SKM-1 (cell line): ENCODE results near the gene CLSTN2.

Source experiments
- DNase-seq: peaks from one replicate; lab custom pipeline; 2025; ENCODE audit not compliant: unreplicated experiment; lab: John Stamatoyannopoulos, UW

The CLSTN2 gene

DNA sequence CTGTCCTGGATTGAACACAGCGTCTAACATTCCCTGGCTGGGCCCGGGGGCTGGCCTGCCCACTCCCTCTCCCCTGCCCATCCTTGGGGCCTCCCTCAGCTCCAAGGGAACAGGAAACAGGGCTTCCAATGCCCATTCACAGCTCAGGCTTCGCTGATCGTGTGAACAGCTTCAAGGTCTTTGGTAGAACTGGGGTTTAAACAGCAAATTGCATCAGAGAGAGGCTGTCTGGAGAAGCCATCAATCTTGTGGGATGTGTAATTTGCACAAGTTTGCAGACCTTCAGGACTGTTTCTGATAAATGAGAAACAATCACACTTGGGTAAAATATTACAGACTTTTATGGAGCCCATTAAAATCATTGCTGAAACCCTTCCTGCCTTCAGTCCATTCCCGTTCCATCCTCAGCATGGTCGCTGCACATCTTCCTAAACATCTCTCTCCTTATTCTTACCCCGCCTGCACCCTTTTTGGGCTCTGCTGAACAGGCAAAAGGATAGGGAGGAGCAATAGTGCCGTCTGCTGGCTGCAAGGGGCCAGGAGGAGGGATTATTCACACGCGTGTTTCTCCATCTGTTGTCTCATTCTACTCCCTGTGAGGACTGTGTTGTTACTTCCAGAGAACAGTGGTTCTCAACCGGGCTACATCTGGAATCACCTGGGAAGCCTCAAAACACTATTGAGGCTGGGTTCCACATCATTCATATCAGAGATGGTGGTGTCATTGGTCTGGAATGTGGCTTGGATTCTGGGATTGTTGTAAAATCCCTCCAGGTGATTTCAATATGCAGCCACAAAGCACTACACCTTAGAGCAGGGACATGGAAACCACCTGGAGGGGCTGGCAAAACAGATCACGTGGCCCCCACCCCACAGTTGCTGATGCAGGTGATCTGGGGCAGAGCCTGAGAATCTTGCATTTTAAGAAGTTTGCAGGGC lies 116.3 kb downstream of the CLSTN2 start:
- DNase-seq: no peak

DNA sequence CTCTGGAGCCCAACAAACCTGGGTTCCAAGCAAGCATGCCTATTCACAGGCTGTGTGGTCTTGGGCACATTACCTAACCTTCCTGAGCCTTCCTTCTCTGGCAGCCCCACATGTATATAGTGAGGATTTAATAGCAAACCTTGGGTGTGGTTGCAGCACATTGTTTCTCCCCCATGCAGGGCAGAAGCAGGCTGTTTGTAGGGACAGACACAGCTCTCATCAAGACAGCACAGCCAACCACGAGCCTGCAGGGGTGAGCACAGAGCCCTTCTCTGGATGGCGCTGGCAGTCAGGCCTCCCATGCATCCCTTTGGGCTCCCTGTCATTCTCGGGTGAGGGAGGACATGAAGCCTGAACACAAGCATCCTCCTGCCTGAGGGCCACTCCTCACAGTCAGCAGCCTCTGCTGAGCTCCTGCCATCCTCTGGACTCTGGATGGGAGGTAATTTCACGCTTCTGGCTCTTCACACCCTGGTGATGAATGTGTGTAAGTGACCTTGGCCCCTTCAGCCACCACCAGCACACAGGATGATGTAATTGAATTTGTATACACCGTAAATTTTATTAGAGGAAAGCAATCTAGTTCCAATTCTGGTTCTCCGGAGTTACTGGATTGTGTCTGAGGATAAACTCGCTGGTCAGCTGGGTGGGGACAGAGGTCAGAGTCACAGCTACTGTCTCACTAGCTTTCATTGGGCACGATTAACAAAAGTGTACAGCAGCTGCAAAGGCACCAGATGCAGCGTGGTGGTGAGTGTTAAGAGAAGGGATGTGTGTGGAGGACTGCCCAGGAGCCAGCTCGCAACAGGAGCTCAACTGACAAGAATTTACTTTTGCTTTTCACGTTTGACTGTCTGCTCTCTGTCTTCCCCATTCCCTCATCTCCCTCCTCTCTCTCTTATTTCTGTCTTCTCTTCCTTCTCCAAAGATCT lies 118.1 kb downstream of the CLSTN2 start:
- DNase-seq: no peak

DNA sequence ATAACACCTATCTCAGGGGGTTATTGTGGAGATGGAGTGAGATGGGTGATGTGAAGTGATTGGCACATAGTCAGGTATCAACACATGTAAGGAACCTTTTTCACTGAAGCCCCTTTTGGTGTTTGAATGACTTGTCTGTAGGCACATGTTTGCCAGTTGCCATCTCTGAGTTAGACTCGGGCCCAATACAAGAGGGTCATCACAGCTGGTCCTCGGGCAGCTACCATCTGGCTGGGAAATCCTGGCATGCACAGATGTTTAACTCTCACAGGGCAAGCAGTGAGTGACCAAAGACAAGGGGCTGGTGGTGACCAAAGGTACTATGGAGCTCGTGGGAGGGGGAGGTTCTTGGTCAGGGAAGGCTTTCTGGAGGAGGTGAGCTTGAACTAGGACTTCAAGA lies 118.8 kb downstream of the CLSTN2 start:
- no peak for DNase-seq

DNA sequence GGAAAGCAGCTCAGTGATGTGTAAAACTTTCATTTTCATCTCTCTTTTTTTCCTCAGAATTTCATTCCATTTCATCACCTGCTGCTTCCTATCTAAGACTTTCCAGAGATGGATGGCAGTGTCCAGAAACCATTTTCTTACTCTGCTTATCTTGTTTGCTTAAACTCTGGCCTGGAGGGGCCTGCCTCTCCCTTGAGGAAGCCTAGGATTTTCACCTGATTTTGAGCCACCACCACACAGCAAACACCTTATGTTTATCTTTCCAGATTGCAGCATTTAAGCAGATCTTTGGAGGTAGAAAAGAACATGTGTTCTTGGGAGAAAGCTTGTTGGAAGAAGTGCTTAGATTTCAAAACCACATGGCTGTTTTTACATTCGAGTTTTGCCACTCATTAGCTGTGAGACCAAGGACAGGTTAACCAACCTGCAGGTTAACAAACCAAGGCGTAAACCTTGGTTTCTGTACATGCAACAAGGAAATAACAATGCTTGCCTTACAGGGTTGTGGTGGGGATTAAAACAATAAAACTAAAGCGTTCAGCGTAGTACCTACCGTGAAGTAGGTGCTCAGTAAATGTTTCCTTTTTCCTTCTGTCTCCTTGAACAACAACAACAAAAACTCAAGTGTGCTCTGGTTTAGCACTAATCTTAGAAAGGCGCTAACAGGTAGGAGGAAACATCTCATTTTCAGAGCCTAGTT lies 120.3 kb downstream of the CLSTN2 start:
- no peak for DNase-seq

DNA sequence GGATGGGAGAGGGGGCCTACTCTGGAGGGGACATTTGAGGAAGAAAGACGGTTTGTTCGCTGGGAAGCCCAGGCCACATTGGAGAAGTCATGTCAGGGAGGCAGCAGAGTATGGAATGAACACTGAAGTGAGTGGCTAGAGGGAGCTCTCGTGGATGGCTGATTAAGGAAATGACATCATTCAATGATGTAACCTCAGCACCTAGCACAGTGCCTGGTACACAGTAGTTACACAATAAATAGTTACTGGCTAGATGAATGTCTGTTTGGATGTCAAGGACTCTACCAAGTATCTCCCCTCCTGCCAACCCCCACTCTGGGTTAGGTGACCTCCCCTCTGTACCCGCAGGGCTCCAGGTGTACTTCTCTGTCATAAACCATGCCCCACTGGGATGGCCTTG lies 121.1 kb downstream of the CLSTN2 start:
- no peak for DNase-seq

DNA sequence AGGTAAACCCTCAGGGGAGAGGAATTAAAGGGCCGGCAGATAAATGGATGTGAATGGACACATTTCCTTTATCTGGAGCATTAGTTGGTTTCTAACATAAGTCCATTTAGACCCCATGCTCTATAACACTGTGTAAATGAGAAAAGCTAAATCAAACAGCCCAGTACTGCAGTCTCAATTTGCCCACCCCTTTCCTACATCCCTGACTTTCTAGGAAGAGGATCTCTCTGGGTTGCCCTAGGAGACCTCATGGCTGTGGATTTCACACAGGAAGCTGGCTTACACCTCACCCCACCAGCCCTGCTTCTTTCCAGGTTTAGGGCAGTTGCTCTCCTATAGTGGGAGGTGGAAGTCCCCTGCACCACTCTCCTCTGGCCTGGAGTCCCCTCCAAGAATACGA lies 126.2 kb downstream of the CLSTN2 start:
- DNase-seq: no peak

DNA sequence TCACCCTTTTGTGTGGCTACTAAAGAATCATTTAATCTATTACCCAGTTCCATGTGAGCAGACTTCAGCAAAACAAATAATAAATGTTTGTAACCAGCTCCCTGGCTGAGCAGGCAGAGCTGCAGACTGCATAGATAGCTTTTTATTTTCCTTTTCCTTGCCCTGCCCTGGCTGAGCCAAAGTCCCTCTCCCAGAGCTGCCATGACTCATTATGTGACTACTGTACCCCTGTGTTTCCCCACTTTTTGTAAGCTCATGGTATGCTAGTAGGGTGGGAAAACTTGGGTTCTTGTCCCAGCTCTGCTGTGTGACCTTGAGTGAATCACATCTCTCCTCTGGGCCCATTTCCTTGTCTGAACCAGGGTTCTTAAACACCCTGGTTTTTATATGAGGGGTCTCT lies 127.5 kb downstream of the CLSTN2 start:
- DNase-seq: no peak

DNA sequence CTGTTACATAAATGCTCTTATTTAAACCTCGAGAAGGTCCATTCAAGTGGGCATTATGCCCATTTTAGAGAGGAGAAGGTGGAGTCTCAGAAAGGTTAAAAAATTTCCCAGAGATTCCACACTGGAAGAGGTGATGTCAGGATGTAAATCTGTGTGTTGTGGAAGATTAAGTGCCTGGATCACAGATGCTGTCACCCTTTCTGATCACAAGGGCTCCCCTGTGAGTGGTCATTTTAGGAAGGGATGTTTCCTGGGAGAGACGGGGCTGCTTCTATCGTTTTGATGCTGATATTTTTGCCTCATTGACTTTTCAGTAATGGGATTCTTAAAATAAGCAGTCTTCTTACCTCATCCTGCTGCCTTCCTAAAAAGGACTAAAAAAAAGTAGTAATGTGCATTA lies 132.5 kb downstream of the CLSTN2 start:
- DNase-seq: no peak

DNA sequence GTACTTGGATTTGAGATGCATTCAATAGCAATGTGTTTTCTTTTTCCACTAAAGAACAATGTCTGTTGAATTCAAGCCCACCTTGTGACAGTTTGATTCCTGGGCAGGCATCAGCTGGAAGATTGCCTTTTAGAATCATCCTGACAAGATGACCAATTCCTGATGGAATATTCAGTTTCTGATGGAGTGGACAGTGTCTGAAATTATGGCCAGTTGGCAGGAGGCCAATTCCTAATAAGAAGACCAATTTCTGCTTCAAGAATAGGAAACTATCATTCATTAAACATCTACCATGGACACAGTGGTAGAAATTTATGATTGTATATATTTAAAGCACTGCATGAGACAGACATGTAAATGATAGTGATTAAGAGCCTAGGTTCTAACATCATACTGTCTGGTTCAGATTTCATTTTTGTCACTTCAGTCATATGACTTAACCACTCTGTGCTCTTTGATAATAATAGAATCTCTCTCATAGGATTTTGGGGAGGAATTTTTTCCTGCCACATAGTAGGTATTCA lies 133.6 kb downstream of the CLSTN2 start:
- DNase-seq: no peak

DNA sequence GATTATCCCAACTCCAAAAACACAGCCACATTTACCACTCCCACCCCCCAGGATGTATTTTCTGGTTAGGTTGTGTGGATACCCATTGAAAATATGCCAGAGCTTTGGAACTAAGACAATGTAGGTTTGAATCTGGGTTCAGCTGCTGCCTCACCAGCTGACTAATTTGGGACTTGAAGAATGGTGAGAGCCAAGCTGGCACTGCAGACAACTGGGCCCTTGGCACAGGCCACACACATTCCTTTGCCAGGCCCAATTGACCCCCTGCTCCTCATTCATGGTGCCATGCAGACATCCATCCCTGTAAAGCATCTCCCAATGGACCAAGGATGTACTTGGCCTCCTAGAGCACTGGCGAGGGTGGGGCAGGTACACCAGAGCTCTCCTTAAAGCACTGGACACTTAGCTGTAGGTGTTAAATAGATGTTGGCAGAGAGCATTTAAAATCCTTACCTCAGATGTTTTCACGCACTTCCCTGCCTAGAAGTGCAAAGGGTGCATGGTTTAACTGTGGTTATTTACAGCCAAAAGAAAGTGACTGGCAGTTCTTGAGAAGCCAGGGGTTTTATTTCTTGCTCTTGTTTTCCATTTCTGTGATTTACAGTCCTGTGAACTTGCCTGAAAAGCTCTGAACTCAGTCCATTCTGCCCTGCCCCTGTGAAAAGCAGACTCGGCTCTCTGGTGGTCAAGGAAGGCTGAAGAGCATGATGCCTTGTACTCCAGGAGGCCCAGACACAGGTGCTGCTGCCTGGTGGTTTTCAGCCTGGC lies 138.5 kb downstream of the CLSTN2 start:
- DNase-seq: no peak

DNA sequence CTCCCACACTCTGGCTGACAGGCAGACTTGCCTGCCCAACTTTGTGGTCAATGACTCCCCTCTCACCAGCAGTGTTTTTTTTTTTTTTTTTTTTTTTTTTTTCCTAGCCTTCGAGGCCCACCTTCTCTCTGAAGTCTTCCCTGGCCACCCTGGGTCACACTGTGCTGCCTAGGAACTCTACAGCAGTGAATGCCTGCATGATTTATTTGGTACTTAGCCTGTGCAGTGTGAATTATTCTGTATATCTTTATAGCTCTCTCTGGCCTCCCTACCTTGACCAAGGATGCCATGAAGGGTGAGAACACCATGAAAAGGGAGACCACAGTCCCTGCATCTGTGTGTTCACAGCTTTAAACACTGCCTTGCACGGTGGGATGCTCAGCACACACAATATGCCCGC lies 141.6 kb downstream of the CLSTN2 start:
- DNase-seq: no peak

DNA sequence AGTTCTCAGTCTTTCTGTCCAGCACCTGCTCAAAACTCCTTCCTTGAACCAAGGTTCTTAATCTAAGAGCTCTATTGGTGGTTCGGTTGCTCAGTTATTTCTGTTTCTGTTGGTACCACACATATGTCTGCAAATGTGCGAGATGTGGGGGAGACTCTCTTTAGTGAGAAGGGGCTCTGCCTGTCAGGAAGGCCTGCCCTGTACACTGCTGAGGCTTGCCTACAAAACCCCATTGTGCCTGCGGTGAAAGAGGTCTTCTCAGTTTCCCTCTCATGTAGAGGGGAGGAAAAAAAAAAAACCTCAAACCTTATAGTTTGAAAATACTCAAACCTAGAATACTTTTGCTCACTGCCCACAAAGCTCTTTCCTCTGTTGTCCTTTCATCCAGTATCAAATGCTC lies 142.4 kb downstream of the CLSTN2 start:
- DNase-seq: no peak

DNA sequence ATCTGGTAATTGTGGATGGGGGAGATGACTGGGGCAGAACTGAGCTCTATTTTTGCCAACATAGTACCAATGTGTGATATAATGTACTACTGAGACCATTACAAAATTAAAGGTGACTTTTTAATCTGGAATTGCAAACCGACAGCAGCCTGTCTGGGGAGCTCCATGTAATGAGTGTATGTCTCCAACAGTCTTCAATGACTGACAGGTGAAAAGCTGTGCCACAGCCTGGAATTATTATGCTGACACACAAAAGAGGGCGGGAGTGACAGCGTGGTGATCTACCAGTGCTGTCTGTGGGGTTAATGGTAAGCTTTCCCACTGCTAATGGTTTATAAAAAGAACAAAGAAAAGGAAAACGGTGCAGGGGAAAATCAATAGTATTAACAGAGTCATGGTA lies 143.4 kb downstream of the CLSTN2 start:
- DNase-seq: no peak

DNA sequence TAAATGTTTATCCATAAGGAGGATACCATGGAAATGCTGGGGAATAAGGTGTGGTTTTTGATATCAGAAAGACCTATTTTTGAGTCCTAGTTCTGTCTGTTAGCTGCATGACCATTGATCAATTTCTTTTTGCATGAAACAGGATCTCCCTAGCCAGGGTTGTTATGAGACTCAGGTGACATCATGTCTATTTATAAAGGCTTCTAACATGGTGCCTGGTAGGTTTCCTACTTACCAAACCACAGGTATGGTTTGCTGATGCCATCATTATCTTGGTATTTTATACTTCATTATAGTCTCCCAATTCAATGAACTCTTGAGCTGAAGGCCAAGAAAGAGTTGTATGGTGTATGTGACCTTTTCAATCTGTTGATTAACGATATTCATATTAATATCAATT lies 144.0 kb downstream of the CLSTN2 start:
- DNase-seq: no peak

DNA sequence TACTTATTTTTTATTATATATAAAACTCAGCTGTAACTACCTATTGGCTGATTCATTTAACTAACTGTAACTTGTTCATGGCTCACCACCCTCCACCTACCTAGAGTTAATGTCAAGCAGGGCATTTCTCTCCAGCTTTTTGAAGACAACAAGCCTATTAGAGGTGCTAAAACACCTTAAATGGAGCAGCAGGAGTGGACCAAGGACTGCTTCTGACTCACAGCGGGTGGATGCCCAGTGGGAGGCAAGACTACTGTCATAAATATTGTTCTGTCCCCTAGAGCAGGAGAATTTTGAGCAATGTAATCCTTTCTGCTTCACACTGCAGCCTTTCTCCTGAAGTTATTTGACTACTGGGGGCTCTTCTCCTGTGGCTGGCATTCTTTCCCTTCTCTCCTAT lies 146.9 kb downstream of the CLSTN2 start:
- no peak for DNase-seq

DNA sequence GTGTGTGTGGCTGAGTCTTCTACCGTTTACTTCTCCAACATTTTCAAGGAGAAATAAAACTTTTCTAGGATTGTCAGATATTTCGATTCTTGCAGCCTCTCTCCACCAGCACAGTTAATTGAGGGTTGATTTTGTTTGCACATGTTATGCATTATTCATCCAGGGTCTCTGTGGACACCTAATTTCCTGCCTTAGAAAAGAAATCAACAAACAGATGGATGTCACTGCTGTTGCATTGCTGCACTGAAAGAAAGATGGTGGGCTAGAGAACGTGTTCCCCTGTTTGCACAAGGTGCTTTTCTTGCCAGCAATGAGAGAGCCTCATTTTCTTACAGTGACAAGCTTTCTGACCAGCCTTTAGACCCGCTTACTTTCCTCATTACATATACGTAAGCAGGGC lies 150.0 kb downstream of the CLSTN2 start:
- no peak for DNase-seq

DNA sequence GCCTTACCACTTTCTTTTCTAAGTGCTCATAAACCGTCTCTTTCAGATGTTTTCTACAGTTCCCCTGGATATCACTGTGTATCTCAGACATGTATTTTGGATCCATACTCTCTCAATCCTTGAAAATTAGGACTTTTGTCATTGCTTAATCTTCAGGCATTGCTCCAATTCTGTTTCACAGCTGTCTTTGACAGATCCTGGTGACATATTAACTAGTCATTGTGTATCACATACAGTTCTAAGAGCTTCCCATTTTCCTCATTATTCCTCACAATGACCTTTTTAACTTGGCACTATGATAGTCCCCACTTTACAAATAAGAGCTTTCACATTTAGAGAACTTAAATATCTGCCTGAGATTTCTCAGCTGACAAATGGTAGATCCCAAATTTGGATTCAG lies 151.7 kb downstream of the CLSTN2 start:
- no peak for DNase-seq

DNA sequence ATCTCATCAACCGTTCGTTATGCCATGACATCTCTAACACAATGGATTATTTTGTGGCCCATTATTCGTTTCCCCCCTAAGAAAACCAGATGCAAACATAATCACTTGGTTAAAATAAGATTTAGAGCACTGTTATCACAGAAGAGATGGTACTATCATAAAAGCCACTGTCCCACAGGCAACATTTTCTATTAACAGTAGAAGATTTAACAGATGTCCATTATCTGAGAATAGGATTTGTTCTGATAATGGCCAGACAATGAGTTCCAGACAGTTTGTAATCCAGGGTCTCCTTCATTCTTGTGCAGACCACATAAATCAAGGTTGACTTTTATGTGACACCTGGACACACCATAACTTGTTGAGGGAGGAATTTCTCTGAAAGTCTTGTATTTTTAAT lies 153.1 kb downstream of the CLSTN2 start:
- no peak for DNase-seq

DNA sequence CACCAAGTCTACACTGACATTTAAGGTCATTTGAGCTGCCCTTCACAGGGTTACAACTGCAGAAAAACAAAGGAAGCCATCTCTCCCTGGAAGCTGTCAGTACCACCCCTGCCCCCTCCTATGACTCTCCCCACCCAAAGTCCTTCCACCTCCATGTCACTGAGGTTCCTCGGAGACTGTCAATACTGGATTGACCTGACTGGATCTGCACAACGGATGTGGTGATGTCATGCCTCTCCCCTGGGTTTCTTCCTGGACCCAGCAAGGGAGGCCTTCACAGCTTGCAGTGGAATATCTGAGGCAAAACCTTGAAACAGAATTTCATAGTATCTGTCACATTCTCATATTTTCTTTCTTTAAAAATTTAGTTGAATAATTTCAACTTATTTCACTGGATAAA lies 153.5 kb downstream of the CLSTN2 start:
- DNase-seq: no peak

DNA sequence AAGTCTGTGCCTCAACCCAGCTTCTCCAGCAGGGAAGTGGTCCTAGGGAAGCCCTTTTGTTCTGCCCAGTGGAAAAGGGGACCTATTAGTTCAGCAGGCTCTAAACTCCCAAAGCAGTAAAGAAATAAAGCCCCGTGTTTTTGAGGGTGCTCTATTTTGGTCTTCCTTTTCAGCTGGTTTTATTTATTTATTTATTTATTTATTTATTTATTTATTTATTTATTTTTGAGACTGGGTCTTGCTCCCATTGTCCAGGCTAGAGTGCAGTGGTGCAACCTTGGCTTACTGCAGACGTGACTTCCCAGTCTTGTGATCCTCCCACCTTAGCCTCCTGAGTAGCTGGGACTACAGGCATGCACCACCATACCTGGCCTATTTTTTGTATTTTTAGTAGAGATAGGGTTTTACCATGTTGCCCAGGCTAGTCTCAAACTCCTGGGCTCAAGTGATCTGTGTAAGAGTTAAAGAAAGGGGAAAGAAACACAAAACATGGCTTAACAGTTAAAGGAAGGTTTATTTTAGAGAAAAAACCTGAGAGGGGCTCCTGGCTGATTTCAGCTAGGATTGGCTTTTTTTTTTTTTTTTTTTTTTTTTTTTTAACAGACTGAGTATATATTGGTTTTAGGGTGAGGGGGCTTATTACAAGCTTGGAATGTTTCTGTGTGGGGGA lies 154.6 kb downstream of the CLSTN2 start:
- DNase-seq: no peak
